B cell (primary cell): ENCODE results near the gene KPNB1. TPM values are rescaled to one million over a fixed set of nuclear protein-coding genes. Genes with fewer than 3 reads are reported as not detected.

Experiments used
- ATAC-seq: fragments of 200-7000 bp; cut with Tn5 transposase; one replicate; pipeline ENCODE4 v1.10.0; 2021; ENCODE audit warnings: low read depth, mild to moderate bottlenecking, moderate number of reproducible peaks, moderate library complexity
- CTCF ChIA-PET: fragments of 350-600 bp; sonication (Branson Sonifier 250); formaldehyde crosslinking; loops from one replicate; lab custom pipeline; 2021; ENCODE audit warnings: antibody characterized with exemption, inconsistent platforms; lab: Charles Lee
- POLR2A ChIA-PET: fragments of 350-600 bp; sonication (Branson Sonifier 250); formaldehyde crosslinking; loops from one replicate; lab custom pipeline; 2021; ENCODE audit warnings: antibody characterized with exemption; lab: Charles Lee
- DNase-seq: peaks from one replicate; pipeline ENCODE4 v3.0.0; 2013
- H2AFZ ChIP-seq: 2 replicates; pipeline ENCODE4 v1.6.1; 2012; ENCODE audit warnings: mild to moderate bottlenecking, low read depth, low read length; ENCODE audit not compliant: insufficient read depth, poor library complexity, severe bottlenecking
- H3K27ac ChIP-seq, 2 donors: 1 replicate in 1 of 2; 2 replicates in 1 of 2; pipeline ENCODE4 v1.5.1; 2012 to 2013; ENCODE audit warnings: low read length in 2 of 2, mild to moderate bottlenecking in 2 of 2, moderate library complexity in 1 of 2
- H3K27me3 ChIP-seq, 4 experiments: fragments of 200-600 bp in 1 of 4; sonication (generic) in 1 of 4; replicated peaks in 1 of 4; 1 replicate in 2 of 4; 2 replicates in 2 of 4; pipeline versions ENCODE4 v1.6.1 to v1.7.0; 2013 to 2016; ENCODE audit warnings: low read length in 3 of 4, mild to moderate bottlenecking in 2 of 4, mixed read lengths in 1 of 4, moderate library complexity in 1 of 4; ENCODE audit not compliant: insufficient read depth in 4 of 4, control insufficient read depth in 3 of 4; ENCODE audit errors: control extremely low read depth in 1 of 4
- H3K36me3 ChIP-seq, 2 experiments: replicated peaks in 1 of 2; 1 replicate in 1 of 2; 2 replicates in 1 of 2; pipeline versions ENCODE4 v1.6.1 to v1.7.1; 2013; ENCODE audit warnings: low read length in 1 of 2; ENCODE audit not compliant: insufficient read depth in 2 of 2, control insufficient read depth in 1 of 2; ENCODE audit errors: control extremely low read depth in 1 of 2, extremely low read depth in 1 of 2
- H3K4me1 ChIP-seq, 2 donors: fragments of 200-600 bp in 1 of 2; sonication (generic) in 1 of 2; 1 replicate in 1 of 2; 2 replicates in 1 of 2; pipeline versions ENCODE4 v1.5.1 to v1.6.1; 2013 to 2017; ENCODE audit warnings: low read length in 2 of 2; ENCODE audit not compliant: control insufficient read depth in 2 of 2, insufficient read depth in 2 of 2
- H3K4me2 ChIP-seq: replicated peaks from 2 replicates; pipeline ENCODE3; 2012; ENCODE audit warnings: mild to moderate bottlenecking, low read depth, low read length; ENCODE audit not compliant: poor library complexity, severe bottlenecking
- H3K4me3 ChIP-seq, 5 experiments: fragments of 200-600 bp in 1 of 5; sonication (generic) in 1 of 5; 1 replicate in 3 of 5; 2 replicates in 2 of 5; pipeline versions ENCODE4 v1.5.1 to v1.7.0; 2011 to 2016; ENCODE audit warnings: low read length in 4 of 5, mild to moderate bottlenecking in 4 of 5, low read depth in 2 of 5, control low read depth in 1 of 5, moderate library complexity in 1 of 5; ENCODE audit not compliant: insufficient read depth in 1 of 5; ENCODE audit errors: control extremely low read depth in 1 of 5, extremely low read depth in 1 of 5
- H3K79me2 ChIP-seq: fragments of 200-600 bp; sonication (generic); one replicate; pipeline ENCODE4 v1.6.0; 2016; ENCODE audit warnings: low read length; ENCODE audit not compliant: control insufficient read depth, insufficient read depth
- H3K9ac ChIP-seq: fragments of 200-600 bp; sonication (generic); 2 replicates; pipeline ENCODE4 v1.6.1; 2017; ENCODE audit warnings: mild to moderate bottlenecking, low read length, moderate library complexity
- H3K9me3 ChIP-seq, 3 donors: one replicate each; pipeline versions ENCODE4 v1.6.1 to v1.7.1; 2013; ENCODE audit warnings: low read length in 2 of 3; ENCODE audit not compliant: control insufficient read depth in 2 of 3, insufficient read depth in 1 of 3; ENCODE audit errors: control extremely low read depth in 1 of 3
- H4K20me1 ChIP-seq: 2 replicates; pipeline ENCODE4 v1.6.0; 2012; ENCODE audit warnings: mild to moderate bottlenecking, low read length; ENCODE audit not compliant: insufficient read depth, control insufficient read depth, poor library complexity, severe bottlenecking
- H3K27ac Mint-ChIP-seq: one replicate; pipeline ENCODE4 v1.8.0; 2021; ENCODE audit warnings: mixed read lengths
- H3K27me3 Mint-ChIP-seq: one replicate; pipeline ENCODE4 v1.8.0; 2021; ENCODE audit warnings: mixed read lengths
- H3K4me1 Mint-ChIP-seq: one replicate; pipeline ENCODE4 v1.8.0; 2021; ENCODE audit warnings: mixed read lengths
- H3K4me3 Mint-ChIP-seq: one replicate; pipeline ENCODE4 v1.8.0; 2021; ENCODE audit warnings: mixed read lengths
- H3K9me3 Mint-ChIP-seq: one replicate; pipeline ENCODE4 v1.8.0; 2022; ENCODE audit warnings: mixed read lengths; ENCODE audit not compliant: insufficient read depth
- CTCF ChIP-seq: fragments of 200-600 bp; IDR thresholded peaks from one replicate; pipeline ENCODE4 v1.8.0; 2022; ENCODE audit warnings: antibody characterized with exemption, mild to moderate bottlenecking
- EZH2 ChIP-seq: IDR thresholded peaks from 2 replicates; pipeline ENCODE4 v1.6.1; 2012; ENCODE audit warnings: borderline replicate concordance, low read depth, mild to moderate bottlenecking, moderate library complexity, low read length; ENCODE audit not compliant: insufficient read depth, poor library complexity, severe bottlenecking
- WGBS: methylation state at CpG from one replicate; pipeline ENCODE4 v1.1.5; 2013; ENCODE audit warnings: missing lambda C conversion rate; ENCODE audit not compliant: insufficient coverage; 5-methylcytosine and 5-hydroxymethylcytosine counted together
- intact Hi-C: fragments of 100-400 bp; cut with micrococcal nuclease; formaldehyde crosslinking; loops from one replicate; pipeline ENCODE4 v1.10.0; 2022
- polyA plus RNA-seq: library from polyadenylated mRNA; depleted of rRNA; stranded (reverse); fragments of >200 nt; gene quantifications from 2 replicates; pipeline ENCODE4 v1.2.3, GENCODE V29; 2012
- total RNA-seq, 2 donors: library from RNA; stranded (reverse); fragments of 120-200 nt in 1 of 2; gene quantifications; 1 replicate in 1 of 2; 2 replicates in 1 of 2; pipeline versions ENCODE4 v1.2.3 to v1.2.4, GENCODE V29; 2013 to 2022

Gene KPNB1
- total and polyA plus RNA-seq, 2 donors (not counting 1 experiment from before 2014, with no cell fraction given): 60.6 to 278 TPM

GRCh38 chr17:47640076-47640475, 9.6 kb upstream of the KPNB1 start:
- H3K9ac ChIP-seq: no peak overlapping the region
- no peaks in the 10 kb centered on the region for H3K36me3 ChIP-seq
- TF ChIP-seq CTCF (no peak), EZH2 (no peak)
- peaks cover 3 to 4% of the 10 kb centered on the region in 2 donors for H3K4me1 ChIP-seq
- H3K27me3 ChIP-seq: no peaks in the 10 kb centered on the region
- Mint-ChIP-seq H3K4me3 (no peak overlapping the region), H3K27me3 (no peaks in the 10 kb centered on the region), H3K27ac (no peak overlapping the region), H3K9me3 (no peaks in the 10 kb centered on the region), H3K4me1 (peaks cover 11% of the 10 kb centered on the region)
- H3K9me3 ChIP-seq: no peaks in the 10 kb centered on the region
- no peak overlapping the region for H2AFZ ChIP-seq
- no peak overlapping the region for H3K27ac ChIP-seq
- intact Hi-C loops: no loop called here
- no peak overlapping the region for H3K4me2 ChIP-seq
- no peak for DNase-seq
- no peak overlapping the region for H3K4me3 ChIP-seq
- no peak for ATAC-seq
- no peaks in the 10 kb centered on the region for H4K20me1 ChIP-seq
- no peaks in the 10 kb centered on the region for H3K79me2 ChIP-seq
- no CpG with 5 or more reads among the region's 3 CpGs for WGBS
- CTCF ChIA-PET: no interaction called here
- POLR2A ChIA-PET: interaction anchor here (0.6 kb wide), 1 partner anchor 1707 kb away, joined by 3 read pairs; no protein-coding TSS in a partner anchor

GRCh38 chr17:47641202-47641601, 8.5 kb upstream of the KPNB1 start:
- Histone ChIP-seq H3K27me3 (no peaks in the 10 kb centered on the region), H3K79me2 (no peaks in the 10 kb centered on the region), H4K20me1 (no peaks in the 10 kb centered on the region), H3K4me1 (peaks cover 3 to 4% of the 10 kb centered on the region in 2 donors), H3K9ac (no peak overlapping the region), H3K4me3 (no peak overlapping the region), H3K9me3 (no peaks in the 10 kb centered on the region), H3K27ac (no peak overlapping the region), H2AFZ (no peak overlapping the region), H3K36me3 (no peaks in the 10 kb centered on the region), H3K4me2 (no peak overlapping the region)
- Mint-ChIP-seq H3K4me3 (no peak overlapping the region), H3K9me3 (no peaks in the 10 kb centered on the region), H3K27ac (no peak overlapping the region), H3K4me1 (peaks cover 11% of the 10 kb centered on the region), H3K27me3 (no peaks in the 10 kb centered on the region)
- 100% methylated on average over 3 of the region's 4 CpGs for WGBS
- POLR2A ChIA-PET: no interaction called here
- intact Hi-C loops: no loop called here
- no peak for ATAC-seq
- TF ChIP-seq EZH2 (no peak), CTCF (no peak)
- no peak for DNase-seq
- CTCF ChIA-PET: no interaction called here
